GM12873 (cell line): ENCODE results near the gene DEXI.
A peak's percentile ranks its signal among the peaks of the same experiment; 100 is the strongest.

Experiments
- CTCF ChIP-seq: IDR thresholded peaks from 2 replicates; pipeline ENCODE4 v1.5.1; 2012; ENCODE audit warnings: low read depth, mild to moderate bottlenecking, moderate library complexity, low read length, control low read depth; ENCODE audit not compliant: insufficient read depth; ENCODE audit errors: missing control alignments

Gene DEXI

GRCh38 chr16:10983159-10983558, 40.9 kb upstream of the DEXI start:
- TF ChIP-seq CTCF = peak; percentile 48

GRCh38 chr16:10982465-10983150, 40.3 kb upstream of the DEXI start:
- TF ChIP-seq CTCF = no peak

GRCh38 chr16:10981697-10982216, 39.5 kb upstream of the DEXI start:
- peak; percentile 89 for TF ChIP-seq CTCF

DNA sequence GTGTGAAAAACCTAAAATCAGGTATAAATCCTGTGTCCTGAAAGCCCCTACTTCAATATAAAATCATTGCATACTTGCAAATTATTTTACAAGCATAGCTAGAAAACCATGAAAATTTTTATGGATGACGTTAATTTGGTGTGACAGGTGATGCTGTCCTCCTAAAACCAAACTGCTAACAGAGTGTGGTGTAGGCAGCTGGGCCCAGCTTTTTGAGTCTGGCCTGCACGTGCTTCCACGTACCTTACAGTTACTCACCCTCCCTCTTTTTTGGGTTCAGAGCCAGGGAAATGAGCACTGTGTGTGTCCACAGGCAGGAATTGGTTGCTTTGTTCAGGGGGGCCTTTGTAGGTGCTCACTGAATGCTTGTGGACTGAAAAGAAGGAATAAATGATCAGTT, 38.5 kb upstream of the DEXI start:
- no peak for TF ChIP-seq CTCF

GRCh38 chr16:10979717-10980601, 37.7 kb upstream of the DEXI start:
- no peak for TF ChIP-seq CTCF

- TF ChIP-seq CTCF = no peak
Observed at GRCh38 chr16:10978871-10979446, 36.7 kb upstream of the DEXI start.

DNA sequence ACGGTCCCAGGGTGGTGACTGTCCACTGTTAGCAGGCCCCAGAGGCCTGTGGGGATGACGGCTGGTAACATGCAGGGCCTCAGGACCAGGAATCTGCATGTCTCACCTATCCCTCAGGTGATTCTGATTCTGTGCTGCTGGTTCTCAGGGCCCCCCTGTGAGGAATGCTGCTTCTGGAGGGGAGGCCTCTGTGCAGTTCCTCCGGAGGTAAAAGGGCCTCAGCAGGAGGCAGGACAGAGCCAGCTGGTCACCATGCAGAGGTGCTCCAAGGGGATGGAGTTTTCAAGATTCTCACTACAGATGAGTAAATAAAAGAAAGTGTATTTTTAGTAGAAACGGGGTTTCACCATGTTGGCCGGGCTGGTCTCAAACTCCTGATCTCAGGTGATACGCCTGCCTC, 35.9 kb upstream of the DEXI start:
- TF ChIP-seq CTCF = no peak
